ENCODE measurements around the gene PHAX. TPM values are rescaled to one million over a fixed set of nuclear protein-coding genes. Genes with fewer than 3 reads are reported as not detected.
"Not testable (repeated sequence)": the region's sequence is repeated elsewhere in the genome, so short reads cannot be mapped to it uniquely, and the experiment has no call there.

PHAX gene
- total RNA-seq, 1 donor: 18.3 TPM

DNA sequence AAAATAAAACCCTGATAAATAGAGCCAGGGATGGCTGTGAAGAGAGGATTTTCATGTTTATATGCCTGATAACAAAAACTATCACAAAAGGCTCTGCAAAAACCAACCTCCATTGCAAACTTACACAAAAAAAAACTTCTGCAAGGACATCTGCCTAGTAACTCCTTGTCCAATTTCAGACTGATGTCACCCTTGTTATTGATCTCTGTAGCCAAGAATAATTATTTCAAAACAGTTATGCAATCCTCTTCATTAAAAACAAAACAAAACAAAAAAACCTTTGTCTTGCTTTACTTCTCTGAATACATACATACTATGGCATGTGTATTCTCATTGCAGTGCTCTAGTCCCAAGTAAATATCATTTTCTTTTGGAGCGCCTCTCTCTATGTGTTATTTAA is 49.7 kb downstream of the PHAX start:
- no peak for DNase-seq (ENCODE audit: low read depth in 2 of 3, low spot score in 2 of 3)

DNA sequence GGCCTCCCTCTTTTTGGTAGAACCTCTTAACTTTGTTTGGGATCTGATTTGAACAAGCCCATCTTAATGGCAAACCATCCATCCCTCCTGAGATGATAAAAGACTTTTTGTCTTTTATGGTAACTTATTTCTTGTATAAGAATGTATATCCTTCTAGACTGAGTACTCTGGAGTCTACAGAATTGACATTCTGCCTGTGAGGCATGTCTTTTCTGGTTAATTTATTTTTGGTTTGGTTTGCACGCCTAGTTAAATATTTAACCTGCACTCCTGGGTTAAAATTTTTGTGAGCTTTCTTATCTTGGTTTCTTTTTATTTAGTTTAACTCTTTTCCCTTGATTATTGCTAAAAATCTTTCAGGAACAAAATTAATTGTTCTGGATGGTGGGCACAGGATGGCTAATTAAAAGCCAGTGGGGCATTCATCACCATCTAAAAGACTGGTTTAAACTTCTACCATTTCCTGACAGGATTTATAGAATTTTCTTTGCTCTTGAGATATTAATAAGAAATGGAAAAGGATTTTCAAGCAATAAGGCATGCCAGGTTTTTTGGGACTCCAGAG is 50.3 kb downstream of the PHAX start:
- no peak for DNase-seq (ENCODE audit: low read depth in 2 of 3, low spot score in 2 of 3)

DNA sequence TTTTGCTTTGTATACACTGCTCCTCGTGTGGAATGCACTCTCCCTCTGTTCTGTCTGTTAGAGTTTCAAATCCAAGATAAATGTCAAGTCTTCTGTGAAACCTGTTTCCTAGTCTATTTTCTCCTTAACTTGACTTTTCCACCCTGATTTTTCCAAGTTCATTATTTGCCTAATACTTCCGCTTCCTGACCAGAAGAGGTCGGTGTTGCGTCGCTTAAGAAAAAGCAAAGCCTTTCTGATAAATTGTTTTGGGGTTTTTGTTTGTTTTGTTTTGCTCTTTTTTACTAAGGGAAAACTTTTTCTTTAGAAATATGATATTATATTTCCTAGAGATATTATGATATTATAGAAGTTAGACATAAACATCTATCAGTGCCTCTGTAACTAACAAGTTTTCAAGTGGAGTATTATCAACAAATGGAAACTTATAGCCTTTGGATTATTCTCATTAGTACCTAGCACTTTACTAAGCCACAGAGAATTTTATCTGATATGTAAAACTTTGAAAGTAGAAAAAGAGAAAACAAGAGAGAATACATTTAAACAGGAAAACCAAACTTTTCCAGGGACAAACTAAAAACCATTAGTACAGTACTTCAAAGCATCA is 55.8 kb downstream of the PHAX start:
- peak; percentile 9 to 63 (median 42) for DNase-seq (ENCODE audit: low read depth in 2 of 3, low spot score in 2 of 3)

DNA sequence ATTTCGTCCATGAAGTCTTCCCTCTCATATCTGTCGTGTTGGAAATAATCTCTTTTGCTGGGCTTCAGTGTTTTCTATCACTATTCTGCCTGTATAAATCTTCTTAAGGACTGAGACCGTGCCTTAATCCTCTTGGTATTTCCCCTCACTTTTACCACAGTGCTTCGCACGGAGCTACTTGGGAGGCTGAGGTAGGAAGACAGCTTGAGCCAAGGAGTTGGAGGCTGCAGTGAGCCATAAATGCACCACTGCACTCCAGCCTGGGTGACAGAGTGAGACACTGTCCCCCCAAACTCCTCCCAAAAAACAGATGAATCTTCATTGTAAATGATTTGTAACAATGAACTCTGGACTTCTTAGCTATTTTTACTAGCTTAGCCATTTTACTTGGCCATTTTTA is 57.8 kb downstream of the PHAX start:
- no peak for DNase-seq (ENCODE audit: low read depth in 2 of 3, low spot score in 2 of 3)

GRCh38 chr5:126659805-126660482 is 59.2 kb downstream of the PHAX start:
- no peak for DNase-seq (ENCODE audit: low read depth in 2 of 3, low spot score in 2 of 3)

- DNase-seq (ENCODE audit: low read depth in 2 of 3, low spot score in 2 of 3): no peak
Observed at GRCh38 chr5:126664586-126664985, 63.8 kb downstream of the PHAX start.

- not testable (repeated sequence) for DNase-seq (ENCODE audit: low read depth in 2 of 3, low spot score in 2 of 3)
Observed at GRCh38 chr5:126670109-126670508, 69.4 kb downstream of the PHAX start.

DNA sequence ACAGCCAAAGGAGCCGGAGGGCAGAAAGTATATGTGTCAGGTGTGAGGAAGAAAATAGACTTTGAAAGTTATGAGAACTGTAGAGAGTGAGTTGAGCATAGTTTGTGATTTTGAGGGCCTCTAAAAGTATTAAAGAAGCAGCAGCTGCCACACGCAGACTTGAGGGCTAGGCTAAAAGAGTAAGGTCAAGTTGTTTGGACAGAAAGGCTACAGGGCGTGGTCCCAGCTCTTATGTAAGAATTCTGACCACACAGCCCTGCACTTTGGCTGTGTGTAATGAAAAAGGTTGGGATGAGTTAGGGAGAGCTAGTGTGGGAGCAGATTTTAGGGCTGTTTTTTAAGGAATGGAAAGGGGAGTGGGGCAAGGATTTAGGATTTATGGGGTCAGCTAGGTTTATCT is 70.9 kb downstream of the PHAX start:
- not testable (repeated sequence) for DNase-seq (ENCODE audit: low read depth in 2 of 3, low spot score in 2 of 3)

DNA sequence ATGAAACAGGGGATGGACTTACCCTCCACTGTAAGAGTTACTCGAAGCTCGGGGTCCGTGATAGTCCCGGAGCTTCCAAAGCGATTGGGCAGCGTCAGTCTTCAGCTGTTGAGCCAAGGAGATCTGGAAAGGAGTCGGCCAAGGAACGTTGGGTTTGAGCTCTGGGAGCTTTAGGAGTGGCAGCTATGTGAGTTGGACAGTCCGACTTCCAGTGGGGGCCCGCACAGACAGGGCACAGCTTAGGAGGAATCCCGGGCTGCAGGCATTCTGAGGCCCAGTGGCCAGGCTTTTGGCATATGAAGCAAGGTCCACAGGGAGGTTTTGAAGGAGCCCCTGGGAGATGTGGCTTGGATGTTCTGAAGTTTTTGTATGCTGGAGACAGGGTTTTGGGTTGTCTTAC is 72.7 kb downstream of the PHAX start:
- DNase-seq (ENCODE audit: low read depth in 2 of 3, low spot score in 2 of 3): no peak

DNA sequence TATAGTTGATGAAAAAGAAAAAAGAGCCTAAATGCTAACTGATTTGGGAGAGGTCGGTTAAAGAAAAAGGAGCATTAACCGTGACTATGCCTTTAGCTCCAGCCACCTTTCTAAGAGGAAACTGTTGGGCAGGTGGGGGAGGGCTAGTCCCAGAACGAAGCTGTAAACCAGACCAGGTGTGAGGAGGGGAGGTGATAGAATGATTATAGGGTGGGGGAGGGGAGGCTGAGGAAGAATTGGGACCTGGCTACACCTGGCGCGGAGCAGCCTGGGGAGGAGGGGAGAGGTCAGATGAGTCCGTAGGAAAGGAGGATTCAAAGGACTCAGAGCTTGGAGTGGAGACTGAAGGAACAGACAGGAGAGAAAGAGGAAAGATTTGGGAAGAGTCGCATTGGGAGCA is 73.4 kb downstream of the PHAX start:
- DNase-seq (ENCODE audit: low read depth in 2 of 3, low spot score in 2 of 3): no peak

DNA sequence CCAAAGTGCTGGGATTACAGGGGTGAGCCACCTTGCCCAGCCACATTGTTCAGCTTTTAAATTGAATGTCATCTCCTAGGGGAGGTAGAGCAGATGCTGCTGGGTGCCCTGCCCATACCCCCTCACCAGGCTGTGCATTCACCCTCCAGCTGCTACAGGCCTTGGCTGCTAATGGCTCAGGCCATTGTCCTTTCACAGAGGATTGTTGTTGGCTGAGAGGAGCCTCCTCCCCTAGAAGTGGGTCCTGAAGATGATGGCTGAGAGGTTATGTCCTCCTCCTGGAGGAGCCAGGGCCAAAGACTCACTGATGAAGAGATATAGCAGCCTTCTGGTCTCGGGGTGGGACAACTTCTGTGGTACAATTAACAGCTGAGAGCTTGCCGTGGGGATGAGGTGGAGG is 74.6 kb downstream of the PHAX start:
- DNase-seq (ENCODE audit: low read depth in 2 of 3, low spot score in 2 of 3): no peak

- DNase-seq (ENCODE audit: low read depth in 2 of 3, low spot score in 2 of 3): peak; percentile 45 to 80 (median 66)
Observed at GRCh38 chr5:126676195-126676624, 75.5 kb downstream of the PHAX start.

Small RNA genes lying within 50 kb of the gene (small RNA-seq; reads per million reads assigned to genes)
- not detected for gene BOLA3P3
- gene RNU6-290P: not detected

Other genes starting within 250 kb of the PHAX start
- gene GRAMD2B, start 177.5 kb upstream of the PHAX start, total RNA-seq: 2.2 TPM
- gene ALDH7A1, start 5.7 kb upstream of the PHAX start, total RNA-seq: 3.5 TPM
- gene LMNB1, start 176.2 kb downstream of the PHAX start, total RNA-seq: 97.5 TPM